HEK293 (cell line): Measurements from ENCODE around the gene GPSM1.

Source experiments
- CTCF ChIP-seq: fragments of 450-650 bp; formaldehyde crosslinking; IDR thresholded peaks from 2 replicates; pipeline ENCODE4 v1.5.1; 2016; ENCODE audit warnings: missing biosample characterization, missing genetic modification characterization
- GLI4 ChIP-seq: fragments of 450-650 bp; formaldehyde crosslinking; IDR thresholded peaks from 2 replicates; pipeline ENCODE4 v1.5.1; 2016; ENCODE audit warnings: missing biosample characterization, missing genetic modification characterization
- REST ChIP-seq: fragments of 450-650 bp; formaldehyde crosslinking; IDR thresholded peaks from 2 replicates; pipeline ENCODE4 v1.5.1; 2016; ENCODE audit warnings: missing biosample characterization, missing genetic modification characterization
- ZBTB1 ChIP-seq: fragments of 450-650 bp; formaldehyde crosslinking; IDR thresholded peaks from 2 replicates; pipeline ENCODE4 v1.5.1; 2016; ENCODE audit warnings: missing biosample characterization, missing genetic modification characterization
- ZBTB8A ChIP-seq: fragments of 450-650 bp; formaldehyde crosslinking; IDR thresholded peaks from 2 replicates; pipeline ENCODE4 v1.5.1; 2016; ENCODE audit warnings: missing biosample characterization, missing genetic modification characterization
- ZNF140 ChIP-seq: fragments of 450-650 bp; formaldehyde crosslinking; IDR thresholded peaks from 2 replicates; pipeline ENCODE4 v1.5.1; 2016; ENCODE audit warnings: missing biosample characterization, missing genetic modification characterization
- ZNF423 ChIP-seq: fragments of 450-650 bp; formaldehyde crosslinking; IDR thresholded peaks from 2 replicates; pipeline ENCODE4 v1.5.1; 2016; ENCODE audit warnings: missing biosample characterization, missing genetic modification characterization
- ZNF544 ChIP-seq: fragments of 450-650 bp; formaldehyde crosslinking; IDR thresholded peaks from 2 replicates; pipeline ENCODE4 v1.5.0; 2017; ENCODE audit warnings: missing biosample characterization, missing genetic modification characterization
- TF ChIP-seq, protein P1 (sequence below): fragments of 450-650 bp; formaldehyde crosslinking; IDR thresholded peaks from 2 replicates; pipeline ENCODE4 v1.5.1; 2016; ENCODE audit warnings: missing biosample characterization, missing genetic modification characterization
- TF ChIP-seq, protein P2 (sequence below): fragments of 450-650 bp; formaldehyde crosslinking; IDR thresholded peaks from 2 replicates; pipeline ENCODE4 v1.5.1; 2016; ENCODE audit warnings: missing biosample characterization, missing genetic modification characterization
- TF ChIP-seq, protein P3 (sequence below): fragments of 450-650 bp; formaldehyde crosslinking; IDR thresholded peaks from 2 replicates; pipeline ENCODE4 v1.5.1; 2016; ENCODE audit warnings: missing biosample characterization, missing genetic modification characterization
- TF ChIP-seq, protein P4 (sequence below): fragments of 450-650 bp; formaldehyde crosslinking; IDR thresholded peaks from 2 replicates; pipeline ENCODE4 v1.5.0; 2017; ENCODE audit warnings: missing biosample characterization, missing genetic modification characterization, borderline replicate concordance

GRCh38 chr9:136407911-136408310, 80.6 kb downstream of the GPSM1 start:
- TF ChIP-seq ZBTB8A (tag by site-specific recombination) (no peak), ZBTB1 (tag by site-specific recombination) (no peak), CTCF (tag by site-specific recombination) (no peak), ZNF140 (tag by site-specific recombination) (no peak), ZNF423 (no peak), ZNF544 (tag by site-specific recombination) (no peak), GLI4 (no peak), REST (tag by site-specific recombination) (no peak)
- TF ChIP-seq, protein P1, sequence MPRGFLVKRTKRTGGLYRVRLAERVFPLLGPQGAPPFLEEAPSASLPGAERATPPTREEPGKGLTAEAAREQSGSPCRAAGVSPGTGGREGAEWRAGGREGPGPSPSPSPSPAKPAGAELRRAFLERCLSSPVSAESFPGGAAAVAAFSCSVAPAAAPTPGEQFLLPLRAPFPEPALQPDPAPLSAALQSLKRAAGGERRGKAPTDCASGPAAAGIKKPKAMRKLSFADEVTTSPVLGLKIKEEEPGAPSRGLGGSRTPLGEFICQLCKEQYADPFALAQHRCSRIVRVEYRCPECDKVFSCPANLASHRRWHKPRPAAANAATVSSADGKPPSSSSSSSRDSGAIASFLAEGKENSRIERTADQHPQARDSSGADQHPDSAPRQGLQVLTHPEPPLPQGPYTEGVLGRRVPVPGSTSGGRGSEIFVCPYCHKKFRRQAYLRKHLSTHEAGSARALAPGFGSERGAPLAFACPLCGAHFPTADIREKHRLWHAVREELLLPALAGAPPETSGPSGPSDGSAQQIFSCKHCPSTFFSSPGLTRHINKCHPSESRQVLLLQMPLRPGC (tag by site-specific recombination), result no peak
- TF ChIP-seq, protein P2, sequence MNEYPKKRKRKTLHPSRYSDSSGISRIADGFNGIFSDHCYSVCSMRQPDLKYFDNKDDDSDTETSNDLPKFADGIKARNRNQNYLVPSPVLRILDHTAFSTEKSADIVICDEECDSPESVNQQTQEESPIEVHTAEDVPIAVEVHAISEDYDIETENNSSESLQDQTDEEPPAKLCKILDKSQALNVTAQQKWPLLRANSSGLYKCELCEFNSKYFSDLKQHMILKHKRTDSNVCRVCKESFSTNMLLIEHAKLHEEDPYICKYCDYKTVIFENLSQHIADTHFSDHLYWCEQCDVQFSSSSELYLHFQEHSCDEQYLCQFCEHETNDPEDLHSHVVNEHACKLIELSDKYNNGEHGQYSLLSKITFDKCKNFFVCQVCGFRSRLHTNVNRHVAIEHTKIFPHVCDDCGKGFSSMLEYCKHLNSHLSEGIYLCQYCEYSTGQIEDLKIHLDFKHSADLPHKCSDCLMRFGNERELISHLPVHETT (tag by site-specific recombination), result no peak
- TF ChIP-seq, protein P3, sequence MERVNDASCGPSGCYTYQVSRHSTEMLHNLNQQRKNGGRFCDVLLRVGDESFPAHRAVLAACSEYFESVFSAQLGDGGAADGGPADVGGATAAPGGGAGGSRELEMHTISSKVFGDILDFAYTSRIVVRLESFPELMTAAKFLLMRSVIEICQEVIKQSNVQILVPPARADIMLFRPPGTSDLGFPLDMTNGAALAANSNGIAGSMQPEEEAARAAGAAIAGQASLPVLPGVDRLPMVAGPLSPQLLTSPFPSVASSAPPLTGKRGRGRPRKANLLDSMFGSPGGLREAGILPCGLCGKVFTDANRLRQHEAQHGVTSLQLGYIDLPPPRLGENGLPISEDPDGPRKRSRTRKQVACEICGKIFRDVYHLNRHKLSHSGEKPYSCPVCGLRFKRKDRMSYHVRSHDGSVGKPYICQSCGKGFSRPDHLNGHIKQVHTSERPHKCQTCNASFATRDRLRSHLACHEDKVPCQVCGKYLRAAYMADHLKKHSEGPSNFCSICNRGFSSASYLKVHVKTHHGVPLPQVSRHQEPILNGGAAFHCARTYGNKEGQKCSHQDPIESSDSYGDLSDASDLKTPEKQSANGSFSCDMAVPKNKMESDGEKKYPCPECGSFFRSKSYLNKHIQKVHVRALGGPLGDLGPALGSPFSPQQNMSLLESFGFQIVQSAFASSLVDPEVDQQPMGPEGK (tag by site-specific recombination), result no peak
- TF ChIP-seq, protein P4, sequence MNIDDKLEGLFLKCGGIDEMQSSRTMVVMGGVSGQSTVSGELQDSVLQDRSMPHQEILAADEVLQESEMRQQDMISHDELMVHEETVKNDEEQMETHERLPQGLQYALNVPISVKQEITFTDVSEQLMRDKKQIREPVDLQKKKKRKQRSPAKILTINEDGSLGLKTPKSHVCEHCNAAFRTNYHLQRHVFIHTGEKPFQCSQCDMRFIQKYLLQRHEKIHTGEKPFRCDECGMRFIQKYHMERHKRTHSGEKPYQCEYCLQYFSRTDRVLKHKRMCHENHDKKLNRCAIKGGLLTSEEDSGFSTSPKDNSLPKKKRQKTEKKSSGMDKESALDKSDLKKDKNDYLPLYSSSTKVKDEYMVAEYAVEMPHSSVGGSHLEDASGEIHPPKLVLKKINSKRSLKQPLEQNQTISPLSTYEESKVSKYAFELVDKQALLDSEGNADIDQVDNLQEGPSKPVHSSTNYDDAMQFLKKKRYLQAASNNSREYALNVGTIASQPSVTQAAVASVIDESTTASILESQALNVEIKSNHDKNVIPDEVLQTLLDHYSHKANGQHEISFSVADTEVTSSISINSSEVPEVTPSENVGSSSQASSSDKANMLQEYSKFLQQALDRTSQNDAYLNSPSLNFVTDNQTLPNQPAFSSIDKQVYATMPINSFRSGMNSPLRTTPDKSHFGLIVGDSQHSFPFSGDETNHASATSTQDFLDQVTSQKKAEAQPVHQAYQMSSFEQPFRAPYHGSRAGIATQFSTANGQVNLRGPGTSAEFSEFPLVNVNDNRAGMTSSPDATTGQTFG (tag by site-specific recombination), result no peak
